OCI-LY7 (cell line): Measurements from ENCODE around the gene SYT7.

Source experiments
- CTCF ChIP-seq: fragments of 200-600 bp; sonication (generic); conservative IDR thresholded peaks from 2 replicates; pipeline ENCODE4 v1.5.1; 2014; ENCODE audit warnings: mild to moderate bottlenecking, antibody characterized with exemption, low read length, moderate library complexity, mixed read lengths
- EZH2phosphoT487 ChIP-seq: fragments of 200-600 bp; sonication (generic); IDR thresholded peaks from 2 replicates; pipeline ENCODE4 v1.6.1; 2018; ENCODE audit warnings: low read depth, borderline replicate concordance, mild to moderate bottlenecking, mixed run types, antibody characterized with exemption, low read length, moderate library complexity, mixed read lengths

GRCh38 chr11:61609000-61609979, 28.4 kb upstream of the SYT7 start:
- TF ChIP-seq CTCF (no peak), EZH2phosphoT487 (no peak)
